Stimulated activated CD4-positive, alpha-beta T cell treated with anti-CD3 and anti-CD28 coated beads, Interleukin-2, amount 100 ng/mL, for 48 hours (primary cell): Measurements from ENCODE around the gene SLC27A1.
"Not testable (repeated sequence)": the region's sequence is repeated elsewhere in the genome, so short reads cannot be mapped to it uniquely, and the experiment has no call there.

ENCODE experiments used
- DNase-seq, 2 donors: peaks; one replicate each; pipeline ENCODE4 v3.0.0-alpha.2; 2020

SLC27A1 gene

DNA sequence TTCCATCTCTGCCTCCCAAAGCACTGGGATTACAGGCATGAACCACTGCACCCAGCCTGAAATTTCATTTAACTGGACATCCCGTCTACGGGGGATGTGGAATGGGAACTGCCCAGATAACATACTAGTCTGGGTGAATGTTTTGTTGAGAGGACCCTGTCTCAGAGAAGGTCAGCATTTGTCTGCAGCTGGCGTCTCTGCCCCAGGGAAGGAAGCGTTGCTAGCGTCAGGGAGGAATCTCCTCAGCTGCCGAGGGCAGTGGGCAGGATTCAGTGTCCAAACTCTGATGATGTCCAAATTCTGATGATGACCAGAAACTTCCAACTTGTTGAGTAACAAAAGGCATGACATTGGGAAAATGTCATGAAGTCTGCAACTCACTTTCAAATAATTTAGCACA, 12.7 kb upstream of the SLC27A1 start:
- DNase-seq, result no peak

DNA sequence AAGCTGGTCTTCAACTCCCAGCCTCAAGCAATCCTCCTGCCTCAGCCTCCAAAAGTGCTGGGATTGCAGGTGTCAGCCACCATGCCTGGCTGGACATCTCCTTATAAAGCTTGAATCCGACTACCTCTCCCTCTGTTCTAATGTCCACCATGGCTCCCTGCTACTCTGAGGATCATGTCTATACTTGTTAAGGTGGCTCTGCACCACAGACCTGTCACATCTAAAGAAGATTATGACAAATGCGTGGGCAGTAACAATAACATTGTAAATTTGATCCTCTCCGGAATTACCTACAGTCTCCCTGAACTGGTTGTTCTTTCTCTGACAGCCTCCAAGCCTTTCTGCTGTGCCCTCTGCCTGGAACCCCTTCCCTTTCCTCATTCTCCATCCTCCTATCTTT, 11.4 kb upstream of the SLC27A1 start:
- DNase-seq, result no peak

DNA sequence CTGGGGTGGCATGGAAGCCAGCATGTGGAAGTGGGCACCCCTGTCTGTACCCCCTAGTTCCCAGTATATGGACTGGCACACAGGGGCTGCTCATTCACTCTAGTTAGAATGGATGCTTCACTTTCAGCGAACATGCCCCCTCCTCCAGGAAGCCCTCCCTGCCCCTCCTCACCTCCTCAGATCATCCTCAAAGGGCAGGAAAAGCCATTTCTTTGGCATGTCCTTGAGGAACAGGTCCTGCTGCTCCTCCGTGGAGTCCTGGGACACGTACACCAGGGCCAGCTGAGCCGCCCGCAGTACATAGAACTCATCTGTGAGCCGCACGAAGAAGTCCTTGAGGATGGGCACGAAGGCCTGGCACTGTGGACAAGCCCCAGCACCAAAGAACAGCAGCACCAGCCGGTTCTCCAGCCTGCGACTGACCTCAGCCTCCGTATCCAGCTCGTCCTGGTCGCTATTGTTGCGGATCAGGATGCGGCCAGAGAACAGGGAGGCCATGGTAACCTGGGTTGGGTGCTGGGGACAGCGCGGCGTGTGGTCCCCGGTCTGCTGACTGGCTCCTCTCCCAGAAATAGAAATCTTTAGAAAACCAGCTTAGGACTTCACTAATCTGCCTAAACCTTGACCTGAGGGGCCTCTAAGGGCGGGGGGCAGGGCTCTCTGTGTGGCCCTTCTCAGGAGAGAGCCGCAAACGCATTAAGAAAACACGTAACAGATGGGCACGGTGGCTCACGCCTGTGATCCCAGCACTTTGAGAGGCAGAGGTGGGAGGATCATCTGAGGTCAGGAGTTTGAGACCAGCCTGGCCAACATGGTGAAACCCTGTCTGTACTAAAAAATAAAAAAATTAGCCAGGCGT, 9.7 kb upstream of the SLC27A1 start, which contains the start of gene NXNL1:
Gene NXNL1 (minus strand): TSS at position 555 of the 859 bp plus-strand sequence. CDS start 57 bp downstream, at position 498.
- no peak for DNase-seq

- DNase-seq, result no peak
Measured at GRCh38 chr19:17466487-17466850, 3.9 kb upstream of the SLC27A1 start.

GRCh38 chr19:17467471-17468301, 2.6 kb upstream of the SLC27A1 start:
- DNase-seq, result no peak

DNA sequence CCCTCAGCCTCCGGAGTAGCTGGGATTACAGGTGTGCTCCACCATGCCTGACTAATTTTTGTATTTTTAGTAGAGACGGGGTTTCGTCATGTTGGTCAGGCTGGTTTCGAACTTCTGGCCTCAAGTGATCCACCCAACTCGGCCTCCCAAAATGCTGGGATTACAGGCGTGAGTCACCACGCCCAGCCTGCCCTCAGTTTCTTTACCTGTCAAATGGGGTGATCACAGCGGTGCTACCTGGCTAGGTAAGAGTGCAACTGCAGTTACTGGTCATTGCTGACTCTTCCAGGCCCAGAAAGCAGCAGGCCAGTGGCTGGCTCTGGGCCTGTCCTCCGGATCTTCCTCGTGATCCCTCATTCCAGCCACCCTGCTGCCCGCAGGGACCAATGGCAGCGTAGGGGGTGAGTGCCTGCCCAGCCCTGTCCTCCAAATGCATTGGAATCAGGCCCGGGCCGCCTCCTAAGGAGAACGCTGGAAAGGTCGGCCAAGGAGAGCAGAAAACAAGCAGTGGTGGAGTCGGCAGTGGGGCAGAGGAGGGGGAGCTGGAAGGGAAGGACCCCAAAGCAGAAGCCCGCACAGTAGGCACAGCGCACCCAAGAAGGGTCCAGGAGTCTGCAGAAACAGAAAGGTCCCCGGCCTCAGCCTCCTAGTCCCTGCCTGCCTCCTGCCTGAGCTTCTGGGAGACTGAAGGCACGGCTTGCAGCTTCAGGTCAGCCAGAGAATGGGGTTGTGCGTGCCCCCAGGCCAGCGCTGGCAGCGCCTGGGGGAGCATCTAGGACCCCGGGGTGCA, 1.8 kb upstream of the SLC27A1 start:
- no peak for DNase-seq

DNA sequence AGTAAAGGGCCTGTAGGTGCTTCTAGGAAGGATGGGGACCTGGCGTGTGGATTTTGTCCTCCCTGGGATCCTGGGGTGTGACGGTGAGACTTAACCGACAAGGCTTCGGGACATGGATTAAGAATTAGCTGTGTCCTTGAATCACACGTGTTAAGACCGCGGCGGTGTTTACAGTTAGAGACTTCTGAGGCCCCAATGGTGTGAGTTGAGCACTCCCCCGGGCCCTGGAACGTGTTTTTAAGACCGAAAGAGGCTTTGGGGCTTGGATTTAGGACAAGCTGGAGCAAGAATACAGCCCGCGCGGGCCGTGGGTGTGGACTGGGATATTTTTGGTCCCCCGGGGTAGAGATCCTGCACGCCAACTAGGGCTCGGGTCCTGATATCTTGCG, 1.2 kb upstream of the SLC27A1 start:
- no peak for DNase-seq

- peak; percentile 77 to 80 for DNase-seq
Measured at GRCh38 chr19:17469481-17470067, 750 bp upstream of the SLC27A1 start.

GRCh38 chr19:17471410-17472125, 1.2 kb downstream of the SLC27A1 start:
- no peak for DNase-seq

DNA sequence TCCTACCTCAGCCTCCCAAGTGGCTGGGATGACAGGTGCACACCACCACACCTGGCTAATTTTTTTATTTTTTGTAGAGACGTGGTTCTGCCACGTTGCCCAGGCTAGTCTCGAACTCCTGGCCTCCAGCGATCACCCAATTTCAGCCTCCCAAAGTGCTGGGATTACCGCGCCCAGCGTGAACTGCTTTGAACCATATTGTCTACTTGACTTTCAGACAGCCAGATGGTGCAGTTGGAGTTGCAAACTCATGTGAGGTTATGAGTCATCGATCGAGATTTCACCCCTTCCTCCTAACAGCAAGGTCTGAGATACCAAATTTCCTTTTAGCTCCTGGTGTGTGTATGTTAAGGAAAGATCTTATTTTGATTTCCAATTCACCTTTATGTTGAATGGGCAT, 2.7 kb downstream of the SLC27A1 start:
- DNase-seq, result no peak

DNA sequence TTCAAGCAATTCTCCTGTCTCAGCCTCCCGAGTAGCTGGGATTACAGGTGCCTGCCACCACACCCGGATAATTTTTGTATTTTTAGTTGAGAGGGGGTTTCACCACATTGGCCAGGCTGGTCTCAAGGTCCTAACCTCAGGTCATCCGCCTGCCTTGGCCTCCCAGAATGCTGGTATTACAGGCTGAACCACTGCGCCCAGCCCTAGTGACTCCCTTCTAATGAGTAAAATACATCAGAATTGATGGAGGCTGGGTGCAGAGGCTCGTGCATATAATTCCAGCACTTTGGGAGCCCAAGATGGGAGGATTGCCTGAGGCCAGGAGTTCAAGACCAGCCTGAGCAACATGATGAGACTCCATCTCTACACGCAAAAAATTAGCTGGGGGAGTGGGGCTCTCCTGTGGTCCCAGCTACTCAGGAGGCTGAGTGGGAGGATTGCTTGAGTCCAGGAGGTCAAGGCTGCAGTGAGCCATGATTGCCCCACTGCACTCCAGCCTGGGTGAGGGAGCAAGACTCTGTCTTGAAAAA, 4.8 kb downstream of the SLC27A1 start:
- DNase-seq, result not testable (repeated sequence)

DNA sequence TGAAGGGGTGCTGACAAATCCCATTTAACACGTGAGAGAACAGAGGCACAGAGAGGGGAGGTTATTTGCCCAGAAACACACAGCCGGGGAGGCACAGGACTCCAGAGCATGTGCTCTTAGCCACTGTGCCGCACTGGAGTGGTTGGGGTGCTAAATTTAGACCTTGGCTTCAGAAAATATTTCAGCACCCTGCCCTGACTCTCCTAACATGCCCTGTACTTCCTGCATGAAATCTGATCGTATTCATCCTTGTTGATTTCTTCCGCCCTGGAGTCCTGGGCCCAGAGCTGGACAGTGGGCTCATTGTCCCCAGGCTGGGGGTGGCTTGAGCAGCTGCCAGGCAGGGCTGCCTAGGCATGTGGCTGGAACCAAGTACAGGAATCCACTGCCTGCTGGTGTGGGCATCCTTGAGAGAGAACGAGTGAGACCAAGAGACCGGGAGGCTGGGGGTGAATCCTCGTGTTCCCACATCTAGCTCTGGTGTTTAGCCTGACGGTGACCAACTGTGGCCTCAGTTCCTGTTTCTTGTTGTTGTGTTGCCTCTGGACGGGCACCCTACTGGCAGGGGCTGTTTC, 5.3 kb downstream of the SLC27A1 start:
- DNase-seq, result no peak

DNA sequence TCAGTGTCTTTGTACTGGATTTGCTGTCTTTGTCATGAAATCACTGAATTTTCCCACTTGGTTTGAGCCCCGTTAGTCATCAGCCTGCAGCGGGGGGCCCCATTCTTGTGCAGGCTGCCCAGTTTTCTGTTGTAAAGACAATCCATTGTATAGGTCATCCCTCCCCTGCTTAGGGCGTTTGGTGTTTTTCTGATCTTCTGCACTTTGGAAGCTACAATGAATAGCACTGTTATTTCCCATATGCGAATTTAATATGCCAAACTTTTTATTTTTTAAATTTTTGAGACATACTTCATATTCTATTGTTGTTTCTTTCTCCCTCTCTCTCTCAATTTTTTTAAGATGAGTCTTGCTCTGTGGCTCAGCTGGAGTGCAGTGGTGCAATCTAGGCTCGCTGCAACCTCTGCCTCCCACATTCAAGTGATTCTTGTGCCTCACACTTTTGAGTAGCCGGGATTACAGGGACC, 9.0 kb downstream of the SLC27A1 start:
- DNase-seq, result no peak

DNA sequence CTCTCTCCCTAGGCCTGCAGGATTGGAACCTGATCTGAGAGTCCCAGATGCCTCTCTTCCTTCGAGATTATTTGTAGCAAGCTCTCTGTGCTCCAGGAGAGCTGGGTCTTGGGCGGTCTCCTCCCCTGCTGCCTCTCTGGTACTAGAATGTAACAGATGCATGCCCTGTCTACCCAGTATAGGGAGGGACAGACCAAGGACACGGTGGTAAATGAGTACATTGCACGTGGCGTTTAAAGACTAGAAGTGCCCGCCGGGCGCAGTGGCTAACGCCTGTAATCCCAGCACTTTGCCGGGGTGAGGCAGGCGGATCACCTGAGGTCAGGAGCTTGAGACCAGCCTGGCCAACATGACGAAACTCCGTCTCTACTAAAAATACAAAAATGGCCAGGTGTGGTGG, 11.7 kb downstream of the SLC27A1 start:
- no peak for DNase-seq

DNA sequence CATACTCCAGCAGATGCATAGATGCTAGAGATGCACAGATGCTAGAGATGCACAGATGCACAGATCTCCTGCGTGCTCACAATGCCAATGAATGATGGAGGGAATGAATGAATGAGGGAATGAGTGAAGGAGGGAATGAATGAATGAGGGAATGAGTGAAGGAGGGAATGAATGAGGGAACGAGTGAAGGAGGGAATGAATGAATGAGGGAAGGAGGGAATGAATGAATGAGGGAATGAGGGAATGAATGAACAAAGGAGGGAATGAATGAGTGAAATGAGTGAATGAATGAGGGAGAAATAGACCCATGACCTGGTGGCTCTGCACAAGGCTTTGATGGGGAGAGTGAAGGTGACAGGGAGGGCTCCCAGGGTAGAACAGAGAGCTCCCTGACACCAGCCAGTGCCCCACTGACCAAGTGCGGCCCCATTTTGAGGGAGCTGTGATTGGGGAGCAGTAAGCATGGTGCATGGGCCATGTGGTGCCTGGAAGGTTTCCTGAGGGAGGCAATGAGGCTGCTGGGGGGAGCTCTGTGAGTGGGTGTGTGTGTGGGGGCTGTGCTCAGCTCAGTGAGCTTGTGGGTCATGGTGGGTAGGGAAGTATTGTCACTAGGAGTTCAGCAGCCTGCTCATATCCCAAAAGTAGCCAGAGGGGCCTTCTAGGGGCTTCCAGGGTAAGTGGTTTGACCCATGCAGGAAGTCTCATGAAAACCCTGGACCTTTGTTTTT, 12.7 kb downstream of the SLC27A1 start:
- no peak for DNase-seq

DNA sequence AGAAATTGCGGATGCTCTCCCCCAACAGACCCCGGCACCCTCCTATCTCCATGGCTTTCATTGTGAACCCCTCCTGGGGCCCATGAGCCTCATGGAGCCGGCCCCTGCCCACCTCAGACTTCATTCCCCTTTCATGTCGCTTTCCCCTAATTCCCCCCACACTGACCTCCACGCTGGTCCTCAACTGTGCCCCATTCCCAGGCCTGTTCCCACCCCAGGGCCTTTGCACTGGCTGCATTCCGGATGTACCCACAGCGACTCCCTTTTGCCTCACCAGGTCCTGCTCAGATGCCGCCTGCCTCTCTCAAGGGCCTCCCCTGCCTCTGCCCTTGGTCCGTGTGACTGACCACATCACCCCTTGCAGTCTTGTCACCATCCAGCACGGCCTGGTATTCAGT, 13.3 kb downstream of the SLC27A1 start:
- DNase-seq, result no peak

DNA sequence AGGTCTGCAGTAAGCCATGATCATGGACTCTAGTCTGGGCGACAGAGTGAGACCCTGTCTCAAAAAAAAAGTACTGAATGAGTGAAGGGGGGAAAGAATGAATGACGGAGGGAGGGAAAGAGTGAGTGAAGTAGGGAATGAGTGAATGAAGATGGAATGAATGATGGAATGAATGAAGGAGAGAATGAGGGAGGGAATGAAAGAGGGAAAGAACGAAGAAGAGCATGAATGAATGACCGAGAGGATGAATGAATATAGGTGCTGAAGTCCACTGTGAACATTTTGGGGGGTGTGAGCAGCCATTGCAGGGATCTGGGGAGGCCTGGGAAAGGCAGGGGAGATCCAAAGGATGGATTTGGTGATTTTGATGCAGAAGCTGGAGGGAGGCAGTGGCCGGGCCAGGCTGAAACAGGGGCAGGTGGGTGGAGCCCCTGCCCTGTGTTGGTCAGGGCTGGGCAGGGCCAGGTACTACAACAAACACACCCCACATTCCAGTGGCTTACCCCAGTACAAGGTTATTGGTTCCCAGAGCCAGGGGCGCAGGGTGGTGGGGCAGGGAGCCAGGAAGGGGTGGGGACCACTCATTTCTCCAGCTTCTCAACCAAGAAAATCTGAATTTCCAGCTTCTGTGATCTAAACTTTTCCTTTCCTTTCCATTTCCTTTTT, 14.3 kb downstream of the SLC27A1 start:
- no peak for DNase-seq

DNA sequence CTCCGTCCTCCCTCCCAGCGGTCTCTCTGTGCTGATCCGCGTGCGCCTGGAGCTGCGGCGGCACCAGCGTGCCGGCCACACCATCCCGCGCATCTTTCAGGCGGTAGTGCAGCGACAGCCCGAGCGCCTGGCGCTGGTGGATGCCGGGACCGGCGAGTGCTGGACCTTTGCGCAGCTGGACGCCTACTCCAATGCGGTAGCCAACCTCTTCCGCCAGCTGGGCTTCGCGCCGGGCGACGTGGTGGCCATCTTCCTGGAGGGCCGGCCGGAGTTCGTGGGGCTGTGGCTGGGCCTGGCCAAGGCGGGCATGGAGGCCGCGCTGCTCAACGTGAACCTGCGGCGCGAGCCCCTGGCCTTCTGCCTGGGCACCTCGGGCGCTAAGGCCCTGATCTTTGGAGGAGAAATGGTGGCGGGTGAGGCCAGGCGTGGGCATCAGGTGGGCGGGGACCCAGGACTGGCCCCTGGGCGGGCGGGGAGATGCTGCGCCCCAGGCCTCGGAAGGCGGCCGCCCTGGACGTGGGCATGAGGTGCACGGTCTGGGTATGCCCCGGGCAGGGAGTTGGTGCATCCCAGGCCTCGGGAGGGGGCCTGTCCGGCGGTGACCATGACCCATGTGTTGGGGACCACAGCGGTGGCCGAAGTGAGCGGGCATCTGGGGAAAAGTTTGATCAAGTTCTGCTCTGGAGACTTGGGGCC, 16.4 kb downstream of the SLC27A1 start:
- no peak for DNase-seq
